SU-DHL-6 (cell line): Measurements from ENCODE around the gene DHRS7B.

Source experiments
- H2AFZ ChIP-seq: fragments of 200-600 bp; sonication (generic); 2 replicates; pipeline ENCODE4 v1.6.1; 2014; ENCODE audit warnings: low read depth, mild to moderate bottlenecking, moderate library complexity, mixed read lengths, antibody characterized with exemption, low read length; ENCODE audit not compliant: severe bottlenecking
- H3F3A ChIP-seq: fragments of 200-600 bp; shearing (Covaris generic); 2 replicates; pipeline ENCODE4 v1.6.0; 2016; ENCODE audit warnings: antibody characterized with exemption, mild to moderate bottlenecking; ENCODE audit not compliant: insufficient read depth
- H3K27ac ChIP-seq: fragments of 200-600 bp; sonication (generic); 2 replicates; pipeline ENCODE4 v1.5.1; 2016; ENCODE audit warnings: low read depth, mild to moderate bottlenecking, low read length, moderate library complexity, mixed read lengths
- H3K27me3 ChIP-seq: fragments of 200-600 bp; sonication (generic), shearing (Covaris generic); 2 replicates; pipeline ENCODE4 v1.6.0; 2014; ENCODE audit warnings: mild to moderate bottlenecking, low read length
- H3K36me3 ChIP-seq: fragments of 200-600 bp; sonication (generic); 2 replicates; pipeline ENCODE4 v1.6.1; 2014; ENCODE audit warnings: mild to moderate bottlenecking, low read length, mixed read lengths
- H3K4me2 ChIP-seq: fragments of 300-600, 200-600 bp; shearing (Covaris generic), sonication (generic); 2 replicates; pipeline ENCODE4 v1.6.0; 2014; ENCODE audit warnings: low read length, low read depth, mild to moderate bottlenecking; ENCODE audit not compliant: poor library complexity, severe bottlenecking
- H3K4me3 ChIP-seq: fragments of 200-600 bp; sonication (generic); 2 replicates; pipeline ENCODE4 v1.5.1; 2014; ENCODE audit warnings: antibody characterized with exemption, low read length, mild to moderate bottlenecking, mixed read lengths; ENCODE audit not compliant: insufficient read depth, poor library complexity, severe bottlenecking
- H3K79me2 ChIP-seq: fragments of 200-600 bp; sonication (generic); 2 replicates; pipeline ENCODE4 v1.6.1; 2014; ENCODE audit warnings: mild to moderate bottlenecking, low read length, moderate library complexity; ENCODE audit not compliant: insufficient read depth
- H3K9ac ChIP-seq: fragments of 200-600 bp; sonication (generic); 2 replicates; pipeline ENCODE4 v1.7.0; 2014; ENCODE audit warnings: mild to moderate bottlenecking, low read length
- H3K9me2 ChIP-seq: fragments of 200-600 bp; sonication (generic); replicated peaks from 2 replicates; pipeline ENCODE4 v1.6.1; 2014; ENCODE audit warnings: low read length; ENCODE audit not compliant: insufficient read depth
- H3K9me3 ChIP-seq: fragments of 200-600 bp; sonication (generic); 2 replicates; pipeline ENCODE4 v1.6.1; 2014; ENCODE audit warnings: low read length, mixed read lengths; ENCODE audit not compliant: insufficient read depth
- H4K20me1 ChIP-seq: fragments of 200-600 bp; sonication (generic); 2 replicates; pipeline ENCODE4 v1.6.1; 2014; ENCODE audit warnings: low read depth, mild to moderate bottlenecking, antibody characterized with exemption, low read length, moderate library complexity, mixed read lengths
- CTCF ChIP-seq: fragments of 200-600 bp; sonication (generic); IDR thresholded peaks from one replicate; pipeline ENCODE4 v1.5.1; 2017; ENCODE audit warnings: antibody characterized with exemption, mild to moderate bottlenecking, low read length, moderate library complexity; ENCODE audit not compliant: insufficient read depth, poor library complexity, severe bottlenecking
- EZH2phosphoT487 ChIP-seq: fragments of 200-600 bp; sonication (generic), shearing (Covaris generic); conservative IDR thresholded peaks from 2 replicates; pipeline ENCODE4 v1.6.1; 2018; ENCODE audit warnings: mild to moderate bottlenecking, antibody characterized with exemption, low read length, moderate library complexity, mixed read lengths

Gene DHRS7B

GRCh38 chr17:21171309-21171922 is 44.7 kb downstream of the DHRS7B start:
- Histone ChIP-seq H3K4me3 (no peak overlapping the region), H3K79me2 (no peaks in the 10 kb centered on the region), H3K27ac (no peak overlapping the region), H3K27me3 (no peaks in the 10 kb centered on the region), H3K4me2 (no peak overlapping the region), H3K9ac (no peak overlapping the region), H3K36me3 (no peaks in the 10 kb centered on the region), H4K20me1 (no peaks in the 10 kb centered on the region), H3F3A (no peaks in the 10 kb centered on the region), H2AFZ (no peak overlapping the region), H3K9me3 (no peaks in the 10 kb centered on the region), H3K9me2 (no peaks in the 10 kb centered on the region)
- no peak for TF ChIP-seq CTCF
- TF ChIP-seq EZH2phosphoT487 = no peak

- Histone ChIP-seq H3K9me2 (no peaks in the 10 kb centered on the region), H3K9me3 (no peaks in the 10 kb centered on the region), H4K20me1 (no peaks in the 10 kb centered on the region), H2AFZ (no peak overlapping the region), H3K4me2 (no peak overlapping the region), H3K9ac (no peak overlapping the region), H3K27me3 (no peaks in the 10 kb centered on the region), H3F3A (no peaks in the 10 kb centered on the region), H3K4me3 (no peak overlapping the region), H3K36me3 (no peaks in the 10 kb centered on the region), H3K27ac (no peak overlapping the region), H3K79me2 (no peaks in the 10 kb centered on the region)
- no peak for TF ChIP-seq CTCF
- no peak for TF ChIP-seq EZH2phosphoT487
These were observed 45.3 kb downstream of the DHRS7B start for GRCh38 chr17:21171970-21172510.

GRCh38 chr17:21172846-21173245 is 46.1 kb downstream of the DHRS7B start:
- Histone ChIP-seq H3K79me2 (no peaks in the 10 kb centered on the region), H4K20me1 (no peaks in the 10 kb centered on the region), H3K9me3 (no peaks in the 10 kb centered on the region), H3K36me3 (no peaks in the 10 kb centered on the region), H3F3A (no peaks in the 10 kb centered on the region), H3K27me3 (no peaks in the 10 kb centered on the region), H2AFZ (no peak overlapping the region), H3K4me2 (no peak overlapping the region), H3K4me3 (no peak overlapping the region), H3K27ac (no peak overlapping the region), H3K9me2 (no peaks in the 10 kb centered on the region), H3K9ac (no peak overlapping the region)
- TF ChIP-seq EZH2phosphoT487 (no peak), CTCF (no peak)
